OCI-LY7 (cell line): ENCODE results near the gene ABCA3. TPM values are rescaled to one million over a fixed set of nuclear protein-coding genes. Genes with fewer than 3 reads are reported as not detected.

ENCODE experiments used
- BruUV-seq: library from RNA; stranded (reverse); fragments of 400-500 nt; replicated peaks from 2 replicates; lab custom pipeline; 2021; lab: Mats Ljungman, UMichigan
- CTCF ChIA-PET: fragments of 300-600 bp; sonication (Branson Sonifier 250); formaldehyde crosslinking; loops from one replicate; lab custom pipeline; 2022; ENCODE audit warnings: antibody characterized with exemption; ENCODE audit not compliant: unreplicated experiment; lab: Charles Lee
- POLR2A ChIA-PET: fragments of 300-600 bp; sonication (Branson Sonifier 250); formaldehyde crosslinking; loops from one replicate; lab custom pipeline; 2022; ENCODE audit warnings: antibody characterized with exemption; lab: Charles Lee
- DNase-seq: peaks from one replicate; pipeline ENCODE4 v3.0.0-alpha.2; 2015; ENCODE audit warnings: low spot score
- H2AFZ ChIP-seq: fragments of 200-600 bp; sonication (generic), shearing (Covaris generic); 2 replicates; pipeline ENCODE4 v1.6.1; 2014; ENCODE audit warnings: mild to moderate bottlenecking, antibody characterized with exemption, low read length, moderate library complexity
- H3K27ac ChIP-seq: fragments of 200-600 bp; sonication (generic); 2 replicates; pipeline ENCODE4 v1.5.1; 2014; ENCODE audit warnings: mixed run types, low read depth, mild to moderate bottlenecking, moderate library complexity, low read length, inconsistent platforms; ENCODE audit not compliant: poor library complexity, severe bottlenecking
- H3K36me3 ChIP-seq: fragments of 200-600 bp; sonication (generic); 2 replicates; pipeline ENCODE4 v1.6.1; 2014; ENCODE audit warnings: mild to moderate bottlenecking, antibody characterized with exemption, low read length, moderate library complexity, mixed read lengths; ENCODE audit not compliant: insufficient read depth
- H3K4me1 ChIP-seq: fragments of 200-600 bp; sonication (generic); 2 replicates; pipeline ENCODE4 v1.5.1; 2014; ENCODE audit warnings: mild to moderate bottlenecking, low read length; ENCODE audit not compliant: insufficient read depth, poor library complexity, severe bottlenecking
- H3K4me2 ChIP-seq: fragments of 200-600 bp; sonication (generic); 2 replicates; pipeline ENCODE4 v1.6.1; 2014; ENCODE audit warnings: mild to moderate bottlenecking, low read length
- H3K4me3 ChIP-seq: fragments of 200-600 bp; sonication (generic); 2 replicates; pipeline ENCODE4 v1.5.1; 2014; ENCODE audit warnings: mild to moderate bottlenecking, low read depth, low read length; ENCODE audit not compliant: poor library complexity, severe bottlenecking
- H3K79me2 ChIP-seq: fragments of 200-600 bp; sonication (generic); 2 replicates; pipeline ENCODE4 v1.6.1; 2016; ENCODE audit warnings: low read depth, mild to moderate bottlenecking, low read length, moderate library complexity, mixed read lengths; ENCODE audit not compliant: insufficient read depth
- H3K9me2 ChIP-seq: fragments of 200-600 bp; sonication (generic); 2 replicates; pipeline ENCODE4 v1.6.1; 2016; ENCODE audit warnings: mild to moderate bottlenecking, low read length, mixed read lengths; ENCODE audit not compliant: insufficient read depth
- H3K9me3 ChIP-seq: fragments of 200-600 bp; sonication (generic); 2 replicates; pipeline ENCODE4 v1.6.1; 2014; ENCODE audit warnings: mild to moderate bottlenecking, mixed run types, low read length, mixed read lengths
- H4K20me1 ChIP-seq: fragments of 200-600 bp; sonication (generic); 2 replicates; pipeline ENCODE4 v1.6.1; 2014; ENCODE audit warnings: mild to moderate bottlenecking, antibody characterized with exemption, low read length, moderate library complexity, mixed read lengths; ENCODE audit not compliant: insufficient read depth
- EZH2phosphoT487 ChIP-seq: fragments of 200-600 bp; sonication (generic); IDR thresholded peaks from 2 replicates; pipeline ENCODE4 v1.6.1; 2018; ENCODE audit warnings: low read depth, borderline replicate concordance, mild to moderate bottlenecking, mixed run types, antibody characterized with exemption, low read length, moderate library complexity, mixed read lengths
- intact Hi-C: fragments of 100-400 bp; cut with micrococcal nuclease; formaldehyde crosslinking; loops from one replicate; pipeline ENCODE4 v1.10.0; 2022; ENCODE audit not compliant: unreplicated experiment
- total RNA-seq, 2 experiments: library from RNA; depleted of rRNA in 1 of 2; stranded (reverse); fragments of >200 nt in 1 of 2; shearing (Covaris generic) in 1 of 2; gene quantifications; 2 replicates each; pipeline ENCODE4 v1.2.3, GENCODE V29; 2014 to 2022
- TF ChIP-seq, protein P1 (sequence below): fragments of 200-600 bp; sonication (generic); conservative IDR thresholded peaks from 2 replicates; pipeline ENCODE4 v1.5.1; 2014; ENCODE audit warnings: mild to moderate bottlenecking, antibody characterized with exemption, low read length, moderate library complexity, mixed read lengths

The ABCA3 gene
- total RNA-seq, 2 experiments from 2014 or later: 0.23 TPM; not detected in 1

GRCh38 chr16:2270588-2271470, 69.7 kb downstream of the ABCA3 start:
- H3K79me2 ChIP-seq: peaks cover 27% of the 10 kb centered on the region
- POLR2A ChIA-PET: no interaction called here
- TF ChIP-seq, protein P1, sequence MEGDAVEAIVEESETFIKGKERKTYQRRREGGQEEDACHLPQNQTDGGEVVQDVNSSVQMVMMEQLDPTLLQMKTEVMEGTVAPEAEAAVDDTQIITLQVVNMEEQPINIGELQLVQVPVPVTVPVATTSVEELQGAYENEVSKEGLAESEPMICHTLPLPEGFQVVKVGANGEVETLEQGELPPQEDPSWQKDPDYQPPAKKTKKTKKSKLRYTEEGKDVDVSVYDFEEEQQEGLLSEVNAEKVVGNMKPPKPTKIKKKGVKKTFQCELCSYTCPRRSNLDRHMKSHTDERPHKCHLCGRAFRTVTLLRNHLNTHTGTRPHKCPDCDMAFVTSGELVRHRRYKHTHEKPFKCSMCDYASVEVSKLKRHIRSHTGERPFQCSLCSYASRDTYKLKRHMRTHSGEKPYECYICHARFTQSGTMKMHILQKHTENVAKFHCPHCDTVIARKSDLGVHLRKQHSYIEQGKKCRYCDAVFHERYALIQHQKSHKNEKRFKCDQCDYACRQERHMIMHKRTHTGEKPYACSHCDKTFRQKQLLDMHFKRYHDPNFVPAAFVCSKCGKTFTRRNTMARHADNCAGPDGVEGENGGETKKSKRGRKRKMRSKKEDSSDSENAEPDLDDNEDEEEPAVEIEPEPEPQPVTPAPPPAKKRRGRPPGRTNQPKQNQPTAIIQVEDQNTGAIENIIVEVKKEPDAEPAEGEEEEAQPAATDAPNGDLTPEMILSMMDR: no peak
- TF ChIP-seq EZH2phosphoT487: no peak

GRCh38 chr16:2270070-2270462, 70.5 kb downstream of the ABCA3 start:
- no peaks in the 10 kb centered on the region for H3K9me3 ChIP-seq
- no peak overlapping the region for H3K27ac ChIP-seq
- no peak for TF ChIP-seq EZH2phosphoT487
- TF ChIP-seq, protein P1: peak; percentile 28; the same call in 1 of the 2 replicates
- CTCF ChIA-PET: no interaction called here
- POLR2A ChIA-PET: no interaction called here
- H3K4me3 ChIP-seq: no peak overlapping the region
- intact Hi-C loops: no loop called here
- peak overlapping the region; percentile 78 for H3K4me2 ChIP-seq
- H3K79me2 ChIP-seq: peaks cover 34% of the 10 kb centered on the region
- H3K36me3 ChIP-seq: peaks cover 22% of the 10 kb centered on the region
- H3K4me1 ChIP-seq: peaks cover 28% of the 10 kb centered on the region
- no TSS peak for BruUV-seq
- peaks cover 16% of the 10 kb centered on the region for H4K20me1 ChIP-seq
- H3K9me2 ChIP-seq: no peaks in the 10 kb centered on the region
- no peak for DNase-seq
- H2AFZ ChIP-seq: no peak overlapping the region

More at GRCh38 chr16:2270588-2271470, 69.7 kb downstream of the ABCA3 start:
- Histone ChIP-seq H3K27ac (no peak overlapping the region), H3K9me2 (no peaks in the 10 kb centered on the region), H4K20me1 (peaks cover 8% of the 10 kb centered on the region), H2AFZ (no peak overlapping the region), H3K4me2 (no peak overlapping the region), H3K4me1 (peaks cover 21% of the 10 kb centered on the region), H3K36me3 (peaks cover 14% of the 10 kb centered on the region; the same call in 1 of the 2 replicates), H3K4me3 (no peak overlapping the region), H3K9me3 (no peaks in the 10 kb centered on the region)
- no peak for DNase-seq
- intact Hi-C loops: no loop called here
- BruUV-seq: no TSS peak
- CTCF ChIA-PET: no interaction called here
